AG09319 (cell line): ENCODE data around the gene RASAL3.
A peak's percentile ranks its signal among the peaks of the same experiment; 100 is the strongest.

Experiments used
- DNase-seq: peaks from one replicate; pipeline ENCODE4 v3.0.0-alpha.2; 2010; ENCODE audit warnings: low read depth; ENCODE audit errors: extremely low read depth
- CTCF ChIP-seq: IDR thresholded peaks from 2 replicates; pipeline ENCODE4 v1.5.1; 2011; ENCODE audit warnings: low read depth, mild to moderate bottlenecking, inconsistent platforms, low read length, moderate library complexity

Gene RASAL3

GRCh38 chr19:15450528-15450890 is 13.8 kb downstream of the RASAL3 start:
- no peak for TF ChIP-seq CTCF
- no peak for DNase-seq

GRCh38 chr19:15449620-15450527 is 14.5 kb downstream of the RASAL3 start, which contains the start of gene WIZ:
TSS of gene WIZ (minus strand) at chr19:15449956. CDS start at chr19:15448307, 1,649 bp downstream.
- no peak for TF ChIP-seq CTCF
- peak; percentile 35 for DNase-seq

GRCh38 chr19:15448778-15449619 is 15.3 kb downstream of the RASAL3 start:
- DNase-seq: no peak

GRCh38 chr19:15448044-15448777 is 16.1 kb downstream of the RASAL3 start:
- DNase-seq: no peak

More at GRCh38 chr19:15448778-15449619, 15.3 kb downstream of the RASAL3 start:
- TF ChIP-seq CTCF: no peak

GRCh38 chr19:15447057-15447456 is 17.3 kb downstream of the RASAL3 start:
- TF ChIP-seq CTCF: no peak
- DNase-seq: no peak

More at GRCh38 chr19:15448044-15448777, 16.1 kb downstream of the RASAL3 start:
- no peak for TF ChIP-seq CTCF

GRCh38 chr19:15445807-15446376 is 18.5 kb downstream of the RASAL3 start:
- TF ChIP-seq CTCF: no peak

More at GRCh38 chr19:15445807-15446376, 18.5 kb downstream of the RASAL3 start:
- DNase-seq: no peak
